ENCODE results near the gene ITGB4.

The ITGB4 gene

DNA sequence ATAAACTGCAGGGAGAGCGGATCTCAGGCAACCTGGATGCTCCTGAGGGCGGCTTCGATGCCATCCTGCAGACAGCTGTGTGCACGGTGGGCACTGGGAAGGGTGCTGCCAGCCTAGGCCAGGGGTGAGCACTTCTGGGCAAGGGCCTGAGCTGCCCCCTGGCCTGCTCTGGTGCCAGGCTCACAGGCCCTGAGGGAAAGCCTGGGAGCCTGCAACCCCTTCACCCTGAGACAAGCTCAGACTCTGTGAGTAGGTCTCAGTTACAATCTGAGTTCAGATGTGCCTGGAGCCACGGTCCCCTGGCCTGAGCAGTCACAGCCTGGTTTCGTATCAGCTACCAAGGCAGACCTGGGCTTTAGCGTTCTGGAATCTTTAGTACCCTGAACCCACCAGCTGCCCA lies 8.1 kb downstream of the ITGB4 start:
- no peak for DNase-seq (ENCODE audit: low read depth)
- H3K4me3 ChIP-seq (ENCODE audit: control insufficient read depth, low read depth, low read length): no peak overlapping the region
- TF ChIP-seq, protein P1, sequence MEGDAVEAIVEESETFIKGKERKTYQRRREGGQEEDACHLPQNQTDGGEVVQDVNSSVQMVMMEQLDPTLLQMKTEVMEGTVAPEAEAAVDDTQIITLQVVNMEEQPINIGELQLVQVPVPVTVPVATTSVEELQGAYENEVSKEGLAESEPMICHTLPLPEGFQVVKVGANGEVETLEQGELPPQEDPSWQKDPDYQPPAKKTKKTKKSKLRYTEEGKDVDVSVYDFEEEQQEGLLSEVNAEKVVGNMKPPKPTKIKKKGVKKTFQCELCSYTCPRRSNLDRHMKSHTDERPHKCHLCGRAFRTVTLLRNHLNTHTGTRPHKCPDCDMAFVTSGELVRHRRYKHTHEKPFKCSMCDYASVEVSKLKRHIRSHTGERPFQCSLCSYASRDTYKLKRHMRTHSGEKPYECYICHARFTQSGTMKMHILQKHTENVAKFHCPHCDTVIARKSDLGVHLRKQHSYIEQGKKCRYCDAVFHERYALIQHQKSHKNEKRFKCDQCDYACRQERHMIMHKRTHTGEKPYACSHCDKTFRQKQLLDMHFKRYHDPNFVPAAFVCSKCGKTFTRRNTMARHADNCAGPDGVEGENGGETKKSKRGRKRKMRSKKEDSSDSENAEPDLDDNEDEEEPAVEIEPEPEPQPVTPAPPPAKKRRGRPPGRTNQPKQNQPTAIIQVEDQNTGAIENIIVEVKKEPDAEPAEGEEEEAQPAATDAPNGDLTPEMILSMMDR (conservative IDR thresholded peaks at IDR 0.05; ENCODE audit: control insufficient read depth, insufficient read depth, low read depth, low read length): no peak

GRCh38 chr17:75730065-75730464 lies 8.8 kb downstream of the ITGB4 start:
- TF ChIP-seq, protein P1 (conservative IDR thresholded peaks at IDR 0.05; ENCODE audit: control insufficient read depth, insufficient read depth, low read depth, low read length): no peak
- no peak for DNase-seq (ENCODE audit: low read depth)
- no peak overlapping the region for H3K4me3 ChIP-seq (ENCODE audit: control insufficient read depth, low read depth, low read length)

DNA sequence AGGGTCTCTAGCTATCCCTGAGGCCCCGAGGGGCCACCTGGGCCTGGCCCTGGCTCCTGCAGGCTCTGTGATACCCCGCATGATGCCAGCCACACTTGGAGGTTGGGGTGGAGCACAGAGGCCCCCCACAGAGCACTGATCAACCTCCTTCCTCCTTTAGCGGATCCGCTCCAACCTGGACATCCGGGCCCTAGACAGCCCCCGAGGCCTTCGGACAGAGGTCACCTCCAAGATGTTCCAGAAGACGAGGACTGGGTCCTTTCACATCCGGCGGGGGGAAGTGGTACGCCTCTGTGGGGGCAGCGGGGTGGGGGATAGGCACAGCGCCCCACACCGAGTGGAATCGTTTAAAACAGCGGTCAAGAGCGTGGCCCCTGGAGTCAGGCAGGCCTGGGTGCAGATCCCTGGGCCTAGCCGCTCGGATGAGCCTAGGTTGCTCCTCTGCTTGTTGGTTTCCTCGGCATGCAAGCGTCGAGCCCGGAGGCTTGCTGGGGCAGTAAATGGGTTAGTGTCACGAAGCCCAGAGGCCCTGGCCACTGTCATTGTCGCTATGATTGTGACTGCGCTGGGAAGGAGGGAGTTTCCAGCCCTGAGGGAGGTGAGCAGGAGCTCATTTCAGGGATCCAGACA lies 9.9 kb downstream of the ITGB4 start:
- TF ChIP-seq, protein P1 (conservative IDR thresholded peaks at IDR 0.05; ENCODE audit: control insufficient read depth, insufficient read depth, low read depth, low read length): no peak
- DNase-seq (ENCODE audit: low read depth): no peak
- H3K4me3 ChIP-seq (ENCODE audit: control insufficient read depth, low read depth, low read length): no peak overlapping the region

DNA sequence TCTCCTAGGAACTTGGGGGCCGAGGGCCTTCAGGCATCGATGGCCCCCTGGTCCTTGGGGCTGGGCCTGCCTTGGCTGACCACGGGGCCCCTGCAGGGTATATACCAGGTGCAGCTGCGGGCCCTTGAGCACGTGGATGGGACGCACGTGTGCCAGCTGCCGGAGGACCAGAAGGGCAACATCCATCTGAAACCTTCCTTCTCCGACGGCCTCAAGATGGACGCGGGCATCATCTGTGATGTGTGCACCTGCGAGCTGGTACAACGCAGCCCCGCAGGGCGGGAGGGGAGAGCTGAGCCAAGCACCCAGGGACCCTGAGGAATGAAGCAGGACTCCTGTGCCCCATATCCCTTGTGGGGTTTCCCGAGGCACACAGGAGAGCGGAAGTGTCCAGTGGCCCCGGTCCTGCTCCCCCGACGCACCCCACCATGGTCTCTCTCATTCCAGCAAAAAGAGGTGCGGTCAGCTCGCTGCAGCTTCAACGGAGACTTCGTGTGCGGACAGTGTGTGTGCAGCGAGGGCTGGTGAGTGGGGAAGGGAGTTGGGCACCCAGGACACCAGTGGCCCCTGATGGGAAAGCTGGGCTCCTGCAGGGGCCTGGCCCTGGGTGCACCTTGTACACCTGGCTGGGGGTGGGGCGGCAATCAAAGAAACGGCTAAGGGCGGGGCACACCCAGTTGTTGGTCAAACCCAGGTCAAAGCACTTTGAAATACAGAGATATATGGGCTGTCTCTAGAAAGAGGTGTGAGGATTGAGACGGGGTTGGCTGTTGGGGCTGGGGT lies 10.6 kb downstream of the ITGB4 start:
- no peak overlapping the region for H3K4me3 ChIP-seq (ENCODE audit: control insufficient read depth, low read depth, low read length)
- TF ChIP-seq, protein P1 (conservative IDR thresholded peaks at IDR 0.05; ENCODE audit: control insufficient read depth, insufficient read depth, low read depth, low read length): no peak
- no peak for DNase-seq (ENCODE audit: low read depth)

DNA sequence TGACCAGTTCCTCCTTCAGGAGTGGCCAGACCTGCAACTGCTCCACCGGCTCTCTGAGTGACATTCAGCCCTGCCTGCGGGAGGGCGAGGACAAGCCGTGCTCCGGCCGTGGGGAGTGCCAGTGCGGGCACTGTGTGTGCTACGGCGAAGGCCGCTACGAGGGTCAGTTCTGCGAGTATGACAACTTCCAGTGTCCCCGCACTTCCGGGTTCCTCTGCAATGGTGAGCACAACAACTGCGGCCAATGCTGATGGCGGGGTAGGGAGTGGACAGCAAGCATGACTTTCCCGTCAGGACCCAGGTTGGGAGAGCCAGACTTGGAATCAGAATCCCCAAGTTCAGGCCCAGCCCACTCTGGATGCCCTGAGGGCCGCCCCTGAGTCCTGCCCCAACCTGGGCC lies 12.2 kb downstream of the ITGB4 start:
- TF ChIP-seq, protein P1 (conservative IDR thresholded peaks at IDR 0.05; ENCODE audit: control insufficient read depth, insufficient read depth, low read depth, low read length): no peak
- no peak overlapping the region for H3K4me3 ChIP-seq (ENCODE audit: control insufficient read depth, low read depth, low read length)
- no peak for DNase-seq (ENCODE audit: low read depth)

DNA sequence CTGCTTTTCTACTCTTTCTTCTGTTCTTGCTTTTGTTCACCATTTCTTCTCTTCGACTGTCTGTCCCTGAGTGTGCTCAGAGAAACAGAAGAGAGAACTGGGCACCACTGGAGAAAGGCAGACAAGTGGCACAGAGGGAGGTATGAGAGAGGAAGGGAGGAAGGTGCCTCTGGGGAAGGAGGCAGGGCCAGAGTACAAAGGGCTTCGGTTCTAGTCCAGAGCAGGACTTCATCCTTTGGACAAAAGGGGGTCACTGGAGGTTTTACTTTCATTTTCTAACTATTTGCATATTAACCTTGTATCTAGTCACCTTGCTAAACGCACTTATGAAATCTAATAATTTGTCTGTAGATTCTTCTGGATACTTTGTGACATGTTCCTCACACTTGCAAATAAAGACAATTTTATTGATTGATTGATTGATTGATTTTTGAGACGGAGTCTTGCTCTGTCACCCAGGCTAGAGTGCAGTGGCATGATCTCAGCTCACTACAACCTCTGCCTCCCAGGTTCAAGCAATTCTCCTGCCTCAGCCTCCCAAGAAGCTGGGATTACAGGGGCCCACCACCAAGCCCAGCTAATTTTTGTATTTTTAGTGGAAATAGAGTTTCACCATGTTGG lies 13.5 kb downstream of the ITGB4 start:
- TF ChIP-seq, protein P1 (conservative IDR thresholded peaks at IDR 0.05; ENCODE audit: control insufficient read depth, insufficient read depth, low read depth, low read length): no peak
- no peak for DNase-seq (ENCODE audit: low read depth)
- no peak overlapping the region for H3K4me3 ChIP-seq (ENCODE audit: control insufficient read depth, low read depth, low read length)

All from fibroblast of mammary gland (primary cell).